NCI-H2081 (cell line): ENCODE measurements around the gene GPHN.

Experiments
- DNase-seq, 2 experiments: peaks; one replicate each; lab custom pipeline; 2025; lab: John Stamatoyannopoulos, UW

The GPHN gene

DNA sequence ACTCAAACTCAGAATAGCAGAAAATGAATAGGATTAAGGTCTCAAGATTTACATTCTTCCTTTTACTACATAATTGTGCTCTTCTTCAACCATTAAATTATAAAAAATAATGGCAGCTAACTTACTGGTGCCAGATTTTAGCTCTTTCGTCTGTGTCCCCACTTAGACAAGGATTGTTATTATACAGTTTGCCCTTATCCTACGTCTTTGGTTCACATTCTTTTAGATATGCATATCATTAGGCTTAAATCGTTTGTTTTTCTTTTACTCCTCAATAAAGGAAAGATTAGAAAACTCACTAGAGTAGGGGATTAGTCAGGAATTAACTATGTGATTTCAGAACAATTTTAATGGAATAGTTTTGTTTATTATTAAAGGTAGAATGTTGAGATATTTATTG is 551.6 kb downstream of the GPHN start:
- no peak for DNase-seq

DNA sequence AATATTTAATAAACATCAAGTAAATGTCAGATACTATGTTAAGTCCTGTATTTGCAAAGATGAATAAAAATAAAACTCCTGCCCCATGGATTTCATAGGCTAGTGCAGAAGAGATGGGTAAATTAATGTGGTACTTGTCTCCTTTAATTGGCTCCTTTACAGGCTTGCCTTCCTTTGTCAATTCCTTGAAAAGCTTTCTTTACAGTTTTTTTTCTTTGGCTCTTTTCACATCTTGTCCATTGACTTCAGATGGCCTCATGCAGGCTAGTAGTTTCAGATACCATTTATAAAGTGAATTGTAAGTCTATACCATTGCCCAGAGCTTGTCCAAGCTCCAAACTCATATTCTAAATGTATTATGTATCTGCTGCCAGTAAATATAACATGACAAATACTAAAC is 552.6 kb downstream of the GPHN start:
- no peak for DNase-seq

DNA sequence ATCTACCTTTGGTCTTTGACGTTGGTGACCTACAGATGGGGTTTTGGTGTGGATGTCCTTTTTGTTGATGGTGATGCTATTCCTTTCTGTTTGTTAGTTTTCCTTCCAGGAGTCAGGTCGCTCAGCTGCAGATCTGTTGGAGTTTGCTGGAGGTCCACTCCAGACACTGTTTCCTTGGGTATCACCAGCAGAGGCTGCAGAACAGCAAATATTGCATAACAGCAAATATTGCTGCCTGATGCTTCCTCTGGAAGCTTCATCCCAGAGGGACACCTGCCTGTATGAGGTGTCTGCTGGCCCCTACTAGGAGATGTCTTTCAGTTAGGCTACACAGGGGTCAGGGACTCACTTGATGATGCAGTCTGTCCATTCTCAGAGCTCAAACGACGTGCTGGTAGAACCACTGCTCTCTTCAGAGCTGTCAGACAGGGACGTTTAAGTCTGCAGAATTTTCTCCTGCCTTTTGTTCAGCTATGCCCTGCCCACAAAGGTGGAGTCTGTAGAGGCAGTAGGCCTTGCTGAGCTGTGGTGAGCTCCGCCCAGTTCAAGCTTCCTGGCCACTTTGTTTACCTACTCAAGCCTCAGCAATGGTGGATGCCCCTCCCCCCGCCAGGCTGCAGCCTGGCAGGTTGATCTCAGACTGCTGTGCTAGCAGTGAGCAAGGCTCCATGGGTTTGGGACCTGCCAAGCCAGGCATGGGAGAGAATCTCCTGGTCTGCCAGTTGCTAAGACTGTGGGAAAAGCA is 559.3 kb downstream of the GPHN start:
- DNase-seq, result peak in 1 of 2 experiments; percentile 5

DNA sequence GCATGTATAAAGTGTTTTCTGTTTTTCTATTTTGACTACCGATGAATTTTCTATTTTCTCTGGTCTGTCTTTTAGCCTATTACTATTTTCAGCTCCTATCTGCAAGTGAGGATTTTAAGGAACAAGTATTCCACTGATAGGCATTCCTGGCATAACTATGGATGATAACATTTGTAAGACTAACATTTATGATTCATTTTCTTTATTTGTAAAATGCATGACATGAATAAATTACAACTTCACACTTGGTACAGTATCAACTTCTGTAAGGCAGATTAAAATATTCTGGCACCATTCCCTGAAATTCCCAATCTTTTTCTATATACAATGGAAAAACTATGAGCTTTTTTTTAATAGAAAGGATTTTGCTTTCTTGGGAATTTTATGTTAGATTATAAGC is 560.3 kb downstream of the GPHN start:
- no peak for DNase-seq

DNA sequence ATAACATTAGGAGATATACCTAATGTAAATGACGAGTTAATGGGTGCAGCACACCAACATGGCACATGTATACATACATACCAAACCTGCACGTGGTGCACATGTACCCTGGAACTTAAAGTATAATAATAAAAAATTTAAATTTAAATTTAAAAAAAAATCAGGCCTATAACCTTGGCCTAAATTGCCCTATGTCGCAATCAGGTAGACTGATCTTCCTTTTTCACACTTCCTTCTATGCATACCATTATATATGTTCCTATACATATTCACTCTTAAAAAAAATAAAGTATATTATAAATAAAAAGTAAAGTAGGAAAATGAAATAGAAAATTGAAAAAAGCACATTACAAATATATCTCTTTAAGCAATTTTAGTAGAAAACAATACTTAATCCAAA is 563.6 kb downstream of the GPHN start:
- DNase-seq, result no peak

DNA sequence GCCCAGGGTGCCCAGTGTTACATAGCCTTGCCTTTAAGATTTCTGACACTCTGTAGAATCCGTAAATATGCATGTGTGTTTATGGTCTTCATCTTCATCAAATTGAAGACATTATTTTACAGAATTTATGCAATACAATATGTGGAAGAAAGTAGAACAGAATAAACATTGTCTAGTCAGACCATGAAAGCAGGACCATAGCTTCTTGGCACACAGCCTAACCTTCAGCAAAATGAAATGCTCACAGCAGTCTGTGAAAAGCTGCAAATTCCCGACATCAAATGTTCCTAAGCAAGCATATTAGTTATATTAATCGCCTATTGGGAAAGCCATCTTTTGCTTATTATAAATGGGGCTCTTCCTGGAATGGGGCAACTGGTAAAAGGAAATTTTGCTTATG is 570.0 kb downstream of the GPHN start:
- no peak for DNase-seq

DNA sequence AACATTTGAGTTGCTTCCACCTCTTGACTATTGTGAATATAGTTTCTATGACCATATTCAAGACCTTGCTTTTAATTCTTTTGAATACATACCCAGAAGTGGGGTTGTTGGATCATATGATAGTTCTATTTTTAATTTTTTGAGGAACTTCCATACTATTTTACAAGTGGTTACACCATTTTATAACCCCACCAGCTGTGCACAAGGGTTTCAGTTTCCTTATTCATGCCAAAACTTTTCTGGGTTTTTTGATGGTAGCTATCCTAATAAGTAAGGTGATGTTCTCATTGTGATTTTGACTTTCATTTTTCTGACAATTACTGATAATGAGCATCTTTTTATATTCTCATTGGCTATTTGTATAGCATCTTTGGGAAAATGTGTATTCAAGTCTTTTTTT is 571.9 kb downstream of the GPHN start:
- DNase-seq, result no peak

DNA sequence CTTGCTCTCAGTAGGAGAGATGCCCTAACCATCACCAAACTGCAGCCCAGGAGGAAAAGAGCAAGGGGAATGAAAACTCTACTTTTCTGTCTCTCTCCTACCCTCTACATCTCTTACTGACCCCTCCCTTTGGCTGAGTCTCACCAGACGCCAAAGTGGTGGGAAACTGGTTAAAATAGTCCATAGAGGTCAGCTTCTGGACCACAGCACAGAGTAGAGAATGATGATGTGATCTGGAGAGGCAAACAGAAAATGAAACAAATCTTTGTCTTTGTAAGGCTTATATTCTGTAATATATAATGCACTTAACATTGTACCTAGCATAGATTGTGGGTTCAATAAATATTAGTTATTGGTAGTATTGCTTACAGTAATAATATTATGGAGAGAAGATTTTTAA is 600.3 kb downstream of the GPHN start:
- DNase-seq, result no peak

DNA sequence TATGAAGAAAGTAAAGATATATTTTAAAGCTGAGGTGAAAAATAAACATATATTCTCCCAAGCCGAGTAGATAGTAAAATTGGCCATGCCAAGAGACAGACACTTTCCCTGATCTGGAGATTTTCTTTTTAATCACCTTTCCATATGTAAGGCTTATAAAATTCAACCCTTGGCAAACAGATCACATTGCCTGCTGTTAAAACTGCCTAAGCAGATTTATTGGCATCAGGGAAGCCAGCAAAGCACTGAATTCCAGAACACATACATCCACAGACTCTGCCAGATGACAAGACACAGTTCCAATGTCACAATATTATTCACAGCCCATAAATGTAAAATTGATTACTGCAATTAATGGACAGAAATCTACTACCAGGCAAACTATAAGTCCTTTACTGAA is 603.1 kb downstream of the GPHN start:
- DNase-seq, result no peak

DNA sequence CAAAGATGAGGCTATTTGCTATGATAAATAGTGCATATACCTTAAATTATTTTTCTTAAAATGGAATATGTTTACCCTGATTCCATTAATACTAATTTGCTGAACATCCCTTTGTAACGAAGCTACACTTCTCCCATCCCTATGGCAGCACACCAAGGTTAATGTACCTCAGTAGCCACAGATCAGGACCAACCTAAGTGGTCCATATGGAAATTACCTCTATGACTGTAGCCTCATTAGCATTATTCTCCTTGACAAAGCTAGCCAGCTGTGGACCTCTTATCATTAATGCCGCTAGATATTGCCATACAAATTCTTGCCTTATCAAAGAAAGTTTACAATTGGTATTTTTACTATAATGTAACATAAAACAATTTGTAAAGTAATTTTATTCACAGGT is 604.4 kb downstream of the GPHN start:
- no peak for DNase-seq

DNA sequence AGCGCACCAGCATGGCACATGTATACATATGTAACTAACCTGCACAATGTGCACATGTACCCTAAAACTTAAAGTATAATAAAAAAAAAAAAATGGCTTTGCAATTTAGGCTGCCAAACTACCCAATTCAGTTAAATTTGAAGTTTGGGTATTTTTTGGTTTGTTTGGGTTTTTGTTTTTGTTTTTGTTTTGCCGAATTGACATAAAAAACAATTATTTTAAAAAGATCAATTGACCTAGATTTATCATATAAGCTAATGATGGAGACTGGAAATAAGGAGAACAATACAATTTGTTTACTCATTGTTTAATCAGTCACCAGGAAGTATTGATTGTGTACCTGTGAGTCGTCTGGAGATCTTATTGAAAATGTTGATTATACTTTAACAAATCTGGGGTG is 619.2 kb downstream of the GPHN start:
- DNase-seq, result no peak

DNA sequence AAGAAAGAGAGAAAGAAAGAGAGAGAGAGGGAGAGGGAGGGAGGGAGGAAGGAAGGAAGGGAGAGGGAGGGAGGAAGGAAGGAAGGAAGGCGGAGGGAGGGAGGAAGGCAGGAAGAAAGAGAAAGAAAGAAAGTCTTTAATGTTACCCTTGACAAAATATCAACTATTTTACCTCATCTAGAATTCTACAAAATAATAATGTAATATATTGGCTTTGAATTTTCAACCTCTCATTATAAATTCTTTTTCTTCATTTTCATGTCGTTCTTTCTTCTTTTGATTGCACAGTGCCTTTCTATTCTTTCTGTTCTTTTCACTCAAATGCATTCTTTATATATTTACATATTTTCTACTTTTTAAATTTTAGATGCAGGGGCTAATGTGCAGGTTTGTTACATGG is 621.8 kb downstream of the GPHN start:
- DNase-seq, result no peak

DNA sequence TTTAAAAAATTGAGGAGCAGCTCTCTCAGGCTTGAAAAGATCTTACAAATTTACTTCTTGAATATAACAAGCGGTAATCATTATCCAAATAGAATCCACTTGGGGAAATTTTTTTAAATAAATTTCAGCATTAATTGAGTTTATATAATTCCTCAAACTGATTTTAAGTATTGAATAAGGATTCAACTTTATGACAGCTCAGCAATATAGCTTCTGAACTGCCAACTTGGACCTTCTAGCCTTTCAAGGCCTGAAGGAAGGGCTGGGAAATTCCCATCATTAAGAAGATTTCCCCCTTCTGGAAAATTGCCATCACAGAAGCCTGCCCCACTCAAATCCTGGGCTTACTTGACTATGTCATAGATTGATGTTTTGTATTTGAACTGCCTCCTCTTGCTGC is 623.7 kb downstream of the GPHN start:
- DNase-seq, result no peak

DNA sequence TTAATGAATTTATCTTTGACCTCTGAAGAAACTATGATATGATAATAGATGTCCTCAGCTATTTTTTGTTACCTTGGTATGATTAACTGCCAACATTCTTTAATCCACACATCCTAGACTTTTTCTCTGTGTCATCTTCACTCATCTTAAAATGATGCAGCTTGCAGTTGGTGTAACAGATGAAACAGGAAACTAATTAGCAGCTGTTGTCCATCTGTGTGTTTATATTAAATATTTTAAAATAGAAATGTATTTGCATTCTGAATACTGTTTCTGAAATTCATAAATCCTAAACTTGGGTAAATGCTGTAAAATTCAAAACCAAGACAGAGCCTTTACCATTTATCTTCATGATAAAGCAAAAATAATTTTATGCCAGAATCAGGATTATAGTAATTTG is 625.2 kb downstream of the GPHN start:
- DNase-seq, result no peak

DNA sequence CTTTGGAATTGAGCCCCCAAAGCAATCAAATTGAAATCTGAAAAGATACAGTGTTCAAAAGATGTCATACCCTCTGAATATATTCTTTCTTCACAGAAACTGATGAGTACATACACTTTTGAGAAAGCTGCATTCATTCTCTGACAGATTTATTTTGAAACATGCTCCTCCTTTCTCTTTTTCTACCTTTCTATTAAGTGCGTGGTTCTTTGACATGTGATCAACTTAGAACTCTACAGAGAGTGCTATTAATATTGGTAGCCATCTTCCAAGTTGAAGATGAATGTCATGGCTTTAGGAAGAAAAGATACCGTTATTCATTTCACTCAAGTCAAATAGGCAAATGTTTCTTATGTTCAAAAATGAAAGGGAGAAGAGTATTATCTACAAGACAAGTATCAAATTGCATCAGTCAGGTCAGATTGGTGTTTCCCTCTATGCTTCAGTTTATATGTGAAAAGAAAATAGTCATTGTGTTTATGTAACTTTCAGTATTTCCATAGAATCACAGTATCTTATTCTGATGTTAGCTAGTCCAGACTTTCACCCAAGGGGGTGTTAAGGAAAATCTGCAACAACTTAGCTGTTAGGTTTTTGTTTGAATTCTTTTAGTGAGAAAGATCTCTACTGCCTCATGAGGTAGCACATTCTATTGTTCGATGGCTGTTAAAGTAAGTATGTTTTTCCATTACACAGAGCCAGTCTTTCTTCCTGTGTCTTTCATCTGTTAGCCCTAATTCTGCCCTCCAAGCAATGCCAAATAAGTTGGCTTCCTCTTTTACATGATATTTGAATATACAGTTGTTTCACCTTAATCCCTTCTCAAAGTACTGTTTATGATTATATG is 625.9 kb downstream of the GPHN start:
- DNase-seq, result no peak

DNA sequence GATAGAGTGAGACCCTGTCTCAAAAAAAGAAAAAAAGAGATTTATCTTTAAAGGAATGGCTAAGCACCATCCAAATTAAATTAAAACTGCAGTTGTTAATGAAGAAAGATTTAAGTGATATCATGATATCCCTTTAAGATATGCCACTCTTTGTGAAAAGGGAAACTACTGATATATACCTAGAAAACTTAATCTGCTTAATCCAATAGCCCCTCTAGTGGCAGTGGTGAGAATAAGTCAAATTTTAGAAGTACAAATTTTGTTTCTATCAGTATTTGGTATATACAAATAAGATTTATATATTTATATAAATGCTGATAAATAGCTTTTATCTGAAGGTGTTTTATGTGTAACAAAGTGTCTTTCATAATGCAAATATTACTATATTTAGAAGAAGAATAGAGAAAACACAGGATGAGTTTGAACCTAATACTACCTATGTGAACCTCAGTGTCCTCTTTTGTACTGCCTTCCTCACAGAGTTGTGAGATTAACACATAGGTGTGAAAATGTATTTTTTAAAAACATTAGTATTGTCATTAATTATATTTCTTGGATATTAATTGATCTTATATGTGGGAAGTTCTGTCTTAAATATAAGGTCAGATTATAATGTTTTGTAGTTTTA is 629.9 kb downstream of the GPHN start:
- peak in 1 of 2 experiments; percentile 3 for DNase-seq

DNA sequence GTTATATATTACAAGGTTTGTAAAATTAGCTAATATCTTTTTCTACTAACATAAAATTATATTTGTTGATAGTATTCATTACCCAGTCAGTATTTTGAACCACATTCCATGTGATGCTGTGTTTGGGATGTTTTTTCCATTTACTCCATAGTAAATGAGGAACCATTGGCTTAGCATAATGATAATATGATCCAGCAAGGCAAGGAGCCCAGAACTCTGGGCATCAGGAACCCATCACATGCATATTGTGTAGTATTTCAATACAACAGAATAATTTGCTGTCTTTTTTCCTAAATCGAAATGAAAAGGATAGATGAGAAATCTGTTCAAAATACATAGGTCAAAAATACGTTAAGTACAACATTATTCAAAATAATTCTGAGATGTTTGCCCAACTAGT is 632.6 kb downstream of the GPHN start:
- DNase-seq, result no peak

DNA sequence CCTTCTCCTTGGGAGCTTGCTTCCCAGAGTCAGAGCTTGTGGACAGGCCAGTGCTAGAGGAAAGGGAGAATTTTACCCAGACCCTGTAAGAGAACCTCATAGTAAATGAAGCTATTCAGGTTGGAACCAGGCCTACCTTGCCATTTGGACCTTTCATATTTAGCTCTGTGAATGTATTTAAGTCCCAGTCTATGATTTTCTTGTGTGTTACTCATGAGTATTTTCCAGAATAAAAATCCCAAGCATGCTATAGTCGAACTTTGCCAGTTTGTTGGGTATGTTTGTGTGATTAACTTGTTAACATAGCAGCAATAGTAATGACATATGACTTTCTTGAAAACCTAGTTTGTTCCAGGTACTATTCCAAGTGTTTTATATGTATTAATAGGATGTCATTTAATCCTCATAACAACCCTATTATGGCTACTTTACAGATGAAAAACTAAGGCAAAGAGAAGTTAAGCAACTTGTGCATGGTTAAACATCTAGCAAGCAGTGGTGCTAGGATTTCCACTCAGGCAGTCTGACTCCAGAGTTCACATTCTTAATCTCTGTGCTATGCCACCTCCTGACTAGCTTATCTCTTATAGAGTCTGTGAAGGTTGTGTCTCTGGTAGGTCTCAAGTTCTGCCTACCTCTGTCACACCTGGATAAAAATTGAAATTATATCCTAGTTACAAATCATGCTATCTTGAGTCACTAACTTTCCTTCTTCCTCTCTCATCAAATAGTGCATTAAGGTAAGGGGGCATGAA is 633.4 kb downstream of the GPHN start:
- no peak for DNase-seq

DNA sequence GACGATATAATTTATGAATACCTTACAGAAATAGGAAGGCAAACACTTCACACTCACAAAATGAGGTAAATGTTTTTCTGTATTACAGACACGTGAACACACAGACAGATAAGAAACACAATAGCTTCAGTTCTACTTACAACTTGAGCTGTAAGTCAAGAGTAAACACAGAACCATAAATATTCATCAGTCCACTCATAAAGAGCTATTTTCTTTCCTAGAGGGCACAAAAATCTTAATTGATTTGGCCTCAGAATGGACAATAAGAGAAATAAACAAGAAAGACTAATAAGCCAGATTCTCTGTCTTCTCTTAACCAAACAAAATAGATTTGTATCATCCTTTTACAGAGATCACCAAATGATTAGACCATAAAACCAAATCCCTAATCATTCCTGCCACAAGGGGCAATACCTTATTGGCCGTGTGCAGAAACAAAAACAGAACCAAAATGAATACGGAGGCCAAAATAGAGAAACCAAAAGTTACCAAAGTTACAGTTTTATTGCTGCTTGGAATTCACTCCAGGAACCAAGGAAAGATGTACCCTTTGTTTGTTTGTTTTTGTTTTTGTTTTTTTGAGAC is 643.2 kb downstream of the GPHN start:
- no peak for DNase-seq

DNA sequence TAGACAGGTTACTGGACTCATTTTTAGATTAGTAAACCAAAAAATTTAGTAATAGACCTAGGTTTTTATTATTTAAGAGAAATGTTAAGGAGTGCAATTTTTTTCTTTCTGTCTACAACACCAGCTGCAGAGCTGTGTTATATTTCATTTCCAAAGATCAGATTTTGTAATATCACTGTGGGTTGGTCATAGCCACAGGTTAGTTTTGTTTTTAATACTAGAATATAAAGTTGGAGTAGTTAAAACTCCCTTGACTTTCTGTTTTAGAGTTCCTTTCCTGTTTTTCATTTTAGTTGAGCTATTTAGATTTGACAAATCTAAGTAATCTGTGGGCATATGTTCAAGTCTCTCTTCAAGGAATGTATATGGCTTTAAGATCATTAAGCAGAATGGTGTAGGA is 650.6 kb downstream of the GPHN start:
- DNase-seq, result no peak

DNA sequence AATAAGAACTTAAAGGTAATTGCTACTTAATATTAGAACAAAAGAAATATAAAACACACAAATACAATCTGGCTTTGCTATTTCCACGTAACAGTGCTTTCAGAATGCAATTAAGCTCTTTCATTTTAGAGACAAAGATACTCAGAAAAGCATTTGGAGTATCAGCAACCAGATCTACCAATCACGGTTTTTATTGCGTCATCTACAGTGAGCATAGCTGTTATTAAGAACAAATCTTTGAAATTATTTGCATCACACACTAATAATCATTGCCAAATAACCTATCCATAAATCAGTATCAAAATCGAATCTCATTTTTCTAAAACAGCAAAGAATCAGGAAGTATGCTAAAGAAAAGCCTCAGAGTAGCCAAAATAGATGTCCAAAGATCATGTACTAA is 654.4 kb downstream of the GPHN start:
- DNase-seq, result no peak

DNA sequence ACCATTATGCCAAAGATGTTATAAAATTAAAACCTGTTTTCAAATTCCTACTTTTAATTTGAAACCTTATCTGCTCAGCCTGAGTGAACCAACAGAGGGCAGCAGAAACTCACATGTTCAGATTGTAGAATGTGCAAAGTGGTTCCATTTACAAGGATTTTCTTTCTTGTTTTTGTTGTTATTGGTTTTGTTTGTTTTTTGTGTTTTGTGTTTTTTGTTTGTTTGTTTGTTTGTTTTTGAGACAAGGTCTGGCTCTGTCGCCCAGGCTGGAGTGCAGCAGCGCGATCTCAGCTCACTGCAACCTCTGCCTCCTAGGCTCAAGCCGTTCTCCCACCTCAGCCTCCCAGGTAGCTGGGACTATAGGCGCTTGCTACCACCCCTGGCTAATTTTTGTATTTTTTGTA is 658.5 kb downstream of the GPHN start:
- peak; percentile 6 to 12 for DNase-seq
